ENCODE results near the gene NUP37. TPM values are rescaled to one million over a fixed set of nuclear protein-coding genes. Genes with fewer than 3 reads are reported as not detected.
A peak's percentile ranks its signal among the peaks of the same experiment; 100 is the strongest.
"Not testable (repeated sequence)": the region's sequence is repeated elsewhere in the genome, so short reads cannot be mapped to it uniquely, and the experiment has no call there.

NUP37 gene
- total RNA-seq (ENCODE audit: low replicate concordance): 34.3 and 39.2 TPM in 2 replicates
- long read RNA-seq, transcript NUP37-209 (10 exons, 2,372 nt): major isoform, 102 of 115 reads
- long read RNA-seq, partial matches to known transcripts: 7 of 115 reads
- long read RNA-seq, other reads (novel, unspliced or antisense): 4 of 115 reads

GRCh38 chr12:102119674-102120563, at the start of gene NUP37, which contains the start of gene PARPBP:
TSS of gene NUP37 (minus strand) at chr12:102120114. CDS start at chr12:102118518, 1,596 bp downstream.
TSS of gene PARPBP (plus strand) at chr12:102120183. CDS start at chr12:102123889, 3,706 bp downstream.
- Mint-ChIP-seq H3K4me3 (peak within 1 kb of the TSS; percentile 91), H3K27ac (peak within 1 kb of the TSS; percentile 94), H3K27me3 (no peaks in the 10 kb centered on the region), H3K9me3 (no peaks in the 10 kb centered on the region), H3K36me3 (peaks cover 13% of the 10 kb centered on the region), H3K4me1 (ENCODE audit: unreplicated experiment) (peaks cover 8% of the 10 kb centered on the region)
- TF ChIP-seq CTCF (conservative IDR thresholded peaks at IDR 0.05): peak; percentile 22
- DNase-seq (ENCODE audit: extremely low spot score, unreplicated experiment): peak; percentile 92

GRCh38 chr12:102167821-102168604, 48.1 kb upstream of the NUP37 start:
- no peak for DNase-seq (ENCODE audit: extremely low spot score, unreplicated experiment)
- H3K9me3 Mint-ChIP-seq: no peaks in the 10 kb centered on the region
- peaks cover 5% of the 10 kb centered on the region for H3K4me1 Mint-ChIP-seq (ENCODE audit: unreplicated experiment)
- no peak for TF ChIP-seq CTCF (conservative IDR thresholded peaks at IDR 0.05)
- no peak overlapping the region for H3K27ac Mint-ChIP-seq
- H3K4me3 Mint-ChIP-seq: no peak overlapping the region
- H3K36me3 Mint-ChIP-seq: no peaks in the 10 kb centered on the region
- no peaks in the 10 kb centered on the region for H3K27me3 Mint-ChIP-seq

- Mint-ChIP-seq H3K27ac (no peak overlapping the region), H3K4me3 (no peak overlapping the region), H3K4me1 (ENCODE audit: unreplicated experiment) (no peaks in the 10 kb centered on the region), H3K9me3 (no peaks in the 10 kb centered on the region), H3K36me3 (no peaks in the 10 kb centered on the region), H3K27me3 (no peaks in the 10 kb centered on the region)
- TF ChIP-seq CTCF (conservative IDR thresholded peaks at IDR 0.05): no peak
- no peak for DNase-seq (ENCODE audit: extremely low spot score, unreplicated experiment)
These were observed 43.5 kb upstream of the NUP37 start for GRCh38 chr12:102163383-102163782.

GRCh38 chr12:102155206-102155605, 35.3 kb upstream of the NUP37 start:
- H3K36me3 Mint-ChIP-seq: peaks cover 19% of the 10 kb centered on the region
- H3K27me3 Mint-ChIP-seq; H3K9me3 Mint-ChIP-seq; H3K27ac Mint-ChIP-seq; H3K4me1 Mint-ChIP-seq (ENCODE audit: unreplicated experiment); DNase-seq (ENCODE audit: extremely low spot score, unreplicated experiment); H3K4me3 Mint-ChIP-seq: not testable (repeated sequence)

- not testable (repeated sequence) for H3K27me3 Mint-ChIP-seq; H3K4me1 Mint-ChIP-seq (ENCODE audit: unreplicated experiment); H3K27ac Mint-ChIP-seq; DNase-seq (ENCODE audit: extremely low spot score, unreplicated experiment); H3K36me3 Mint-ChIP-seq; H3K9me3 Mint-ChIP-seq; H3K4me3 Mint-ChIP-seq
These were observed 27.2 kb upstream of the NUP37 start for GRCh38 chr12:102147062-102147587.

GRCh38 chr12:102144221-102144620, 24.3 kb upstream of the NUP37 start:
- Mint-ChIP-seq H3K27me3 (no peaks in the 10 kb centered on the region), H3K36me3 (peaks cover 23% of the 10 kb centered on the region), H3K4me3 (no peak overlapping the region), H3K4me1 (ENCODE audit: unreplicated experiment) (no peaks in the 10 kb centered on the region), H3K27ac (no peak overlapping the region), H3K9me3 (peaks cover 6% of the 10 kb centered on the region)
- no peak for DNase-seq (ENCODE audit: extremely low spot score, unreplicated experiment)
- TF ChIP-seq CTCF (conservative IDR thresholded peaks at IDR 0.05): no peak

- H3K27ac Mint-ChIP-seq; H3K9me3 Mint-ChIP-seq; H3K27me3 Mint-ChIP-seq; DNase-seq (ENCODE audit: extremely low spot score, unreplicated experiment); H3K4me1 Mint-ChIP-seq (ENCODE audit: unreplicated experiment); H3K4me3 Mint-ChIP-seq: not testable (repeated sequence)
- H3K36me3 Mint-ChIP-seq: peaks cover 34% of the 10 kb centered on the region
These were observed 23.0 kb upstream of the NUP37 start for GRCh38 chr12:102142866-102143373.

GRCh38 chr12:102137619-102138018, 17.7 kb upstream of the NUP37 start:
- not testable (repeated sequence) for H3K4me3 Mint-ChIP-seq; DNase-seq (ENCODE audit: extremely low spot score, unreplicated experiment); H3K27ac Mint-ChIP-seq; H3K9me3 Mint-ChIP-seq; H3K27me3 Mint-ChIP-seq; H3K4me1 Mint-ChIP-seq (ENCODE audit: unreplicated experiment)
- peaks cover 53% of the 10 kb centered on the region for H3K36me3 Mint-ChIP-seq

GRCh38 chr12:102131442-102131841, 11.5 kb upstream of the NUP37 start:
- H3K4me3 Mint-ChIP-seq; H3K27me3 Mint-ChIP-seq; DNase-seq (ENCODE audit: extremely low spot score, unreplicated experiment); H3K4me1 Mint-ChIP-seq (ENCODE audit: unreplicated experiment); H3K27ac Mint-ChIP-seq; H3K9me3 Mint-ChIP-seq: not testable (repeated sequence)
- peaks cover 52% of the 10 kb centered on the region for H3K36me3 Mint-ChIP-seq
